NCI-H146 treated with DMSO at 0.1 percent for 48 hours (cell line): Measurements from ENCODE around the gene ASGR2.
A peak's percentile ranks its signal among the peaks of the same experiment; 100 is the strongest.
"Not testable (repeated sequence)": the region's sequence is repeated elsewhere in the genome, so short reads cannot be mapped to it uniquely, and the experiment has no call there.

Experiments
- DNase-seq: peaks from one replicate; lab custom pipeline; 2025; ENCODE audit not compliant: unreplicated experiment; lab: John Stamatoyannopoulos, UW

The ASGR2 gene

GRCh38 chr17:7126386-7126785 lies 11.8 kb upstream of the ASGR2 start:
- DNase-seq = not testable (repeated sequence)

- DNase-seq = no peak
Measured at GRCh38 chr17:7124923-7125322, 10.3 kb upstream of the ASGR2 start.

DNA sequence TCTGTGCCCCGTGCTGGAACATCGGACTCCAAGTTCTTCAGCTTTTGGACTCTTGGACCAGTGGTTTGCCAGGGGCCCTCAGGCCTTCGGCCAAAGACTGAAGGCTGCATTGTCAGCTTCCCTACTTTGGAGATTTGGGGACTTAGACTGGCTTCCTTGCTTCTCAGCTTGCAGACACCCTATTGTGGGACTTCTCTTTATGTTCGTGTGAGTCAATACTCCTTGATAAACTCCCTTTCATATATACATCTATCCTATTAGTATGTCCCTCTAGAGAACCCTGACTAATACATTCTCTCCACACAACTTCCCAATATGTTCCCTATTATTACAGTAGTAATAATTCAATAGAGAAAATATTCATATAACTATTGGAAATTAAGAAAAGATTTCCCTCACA lies 9.2 kb upstream of the ASGR2 start:
- DNase-seq = no peak

DNA sequence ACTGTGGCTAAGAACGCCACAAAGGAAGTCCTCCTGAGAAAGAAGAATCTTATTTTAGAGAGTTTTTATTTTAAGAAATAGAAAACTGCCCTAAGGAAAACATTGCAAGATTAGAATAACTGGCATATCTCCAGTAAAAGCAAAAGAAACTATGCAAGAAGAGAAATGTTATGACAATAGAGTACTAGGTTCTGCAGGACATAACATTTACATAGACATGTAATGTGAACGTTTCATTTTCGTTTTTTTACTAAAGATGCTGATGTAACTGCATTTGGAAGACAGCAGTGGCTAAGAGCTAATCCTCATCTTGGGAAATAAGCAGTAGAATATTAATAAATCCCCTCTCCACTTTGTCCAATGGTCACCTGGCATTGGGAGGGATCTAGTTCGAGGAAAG lies 7.8 kb upstream of the ASGR2 start:
- DNase-seq = no peak

DNA sequence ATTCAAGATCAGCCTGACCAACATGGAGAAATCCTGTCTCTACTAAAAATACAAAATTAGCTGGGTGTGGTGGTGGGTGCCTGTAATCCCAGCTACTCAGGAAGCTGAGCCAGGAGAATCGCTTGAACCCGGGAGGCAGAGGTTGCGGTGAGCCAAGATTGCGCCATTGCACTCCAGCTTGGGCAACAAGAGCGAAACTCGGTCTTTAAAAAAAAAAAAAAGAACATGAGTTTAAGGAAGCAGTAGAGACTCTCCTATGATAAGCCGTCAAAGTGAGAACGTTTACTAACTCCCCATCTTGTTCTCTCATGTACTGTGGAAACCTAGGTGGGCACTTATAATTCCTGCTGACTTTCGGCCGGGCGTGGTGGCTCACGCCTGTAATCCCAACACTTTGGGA lies 6.0 kb upstream of the ASGR2 start:
- DNase-seq = not testable (repeated sequence)

GRCh38 chr17:7120123-7120522 lies 5.5 kb upstream of the ASGR2 start:
- no peak for DNase-seq

- no peak for DNase-seq
Measured at GRCh38 chr17:7119314-7119713, 4.7 kb upstream of the ASGR2 start.

GRCh38 chr17:7114875-7115614 lies 423 bp upstream of the ASGR2 start:
- no peak for DNase-seq

GRCh38 chr17:7113273-7114071 lies 1.1 kb downstream of the ASGR2 start:
- no peak for DNase-seq

- DNase-seq = no peak
Measured at GRCh38 chr17:7112510-7113108, 2.0 kb downstream of the ASGR2 start.

DNA sequence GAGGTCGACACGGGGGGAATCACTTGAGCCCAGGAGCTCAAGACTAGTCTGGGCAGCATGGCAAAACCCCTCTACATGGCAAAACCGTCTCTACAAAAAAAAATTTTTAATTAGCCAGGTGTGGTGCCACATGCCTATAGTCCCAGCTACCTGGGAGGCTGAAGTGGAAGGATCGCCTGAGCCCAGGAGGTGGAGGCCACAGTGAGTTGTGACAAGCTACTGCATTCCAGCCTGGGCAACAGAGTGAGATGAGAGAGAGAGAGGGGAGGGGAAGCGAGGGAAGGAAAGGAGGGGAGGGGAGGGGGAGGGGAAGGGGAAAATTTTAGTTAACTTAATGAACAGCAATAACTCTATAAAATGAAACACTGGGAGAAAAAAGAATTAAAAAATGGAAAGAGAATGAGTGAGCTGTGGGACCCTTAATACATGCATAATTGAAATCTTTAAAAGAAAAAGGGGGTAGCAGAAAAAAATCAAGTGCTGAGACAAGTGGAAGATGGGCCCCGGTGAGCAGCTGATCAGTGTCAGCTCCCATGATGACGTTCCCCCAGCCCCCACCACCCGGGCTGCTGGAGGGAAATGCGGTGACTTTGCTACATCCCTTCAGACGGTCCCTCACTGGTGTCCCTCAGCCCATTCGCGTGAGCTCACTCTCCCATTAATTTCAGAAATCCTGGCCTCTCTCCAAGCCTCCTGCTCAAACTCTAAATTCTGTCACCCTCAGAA lies 2.7 kb downstream of the ASGR2 start:
- DNase-seq = no peak

GRCh38 chr17:7110617-7111306 lies 3.9 kb downstream of the ASGR2 start:
- DNase-seq = no peak

GRCh38 chr17:7109461-7110322 lies 4.9 kb downstream of the ASGR2 start:
- DNase-seq = no peak

DNA sequence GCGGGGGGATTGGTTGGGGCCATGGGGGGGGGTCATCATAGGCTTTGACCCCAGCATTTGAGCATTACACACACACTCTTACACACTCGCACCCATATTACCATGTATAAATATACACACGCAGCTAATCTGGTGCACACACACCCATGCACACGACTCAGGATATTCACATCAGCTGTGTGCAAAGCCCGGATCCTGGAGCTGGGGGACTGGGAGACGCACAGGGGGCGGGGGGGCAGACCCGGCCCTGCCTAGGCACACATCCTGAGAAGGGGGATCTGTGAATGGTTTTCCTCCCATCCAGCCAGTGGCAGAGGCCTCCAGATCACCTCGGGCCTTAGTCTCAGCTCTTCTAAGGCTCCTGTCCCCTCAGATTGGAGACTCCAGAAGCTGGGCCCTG lies 5.6 kb downstream of the ASGR2 start:
- DNase-seq = no peak

DNA sequence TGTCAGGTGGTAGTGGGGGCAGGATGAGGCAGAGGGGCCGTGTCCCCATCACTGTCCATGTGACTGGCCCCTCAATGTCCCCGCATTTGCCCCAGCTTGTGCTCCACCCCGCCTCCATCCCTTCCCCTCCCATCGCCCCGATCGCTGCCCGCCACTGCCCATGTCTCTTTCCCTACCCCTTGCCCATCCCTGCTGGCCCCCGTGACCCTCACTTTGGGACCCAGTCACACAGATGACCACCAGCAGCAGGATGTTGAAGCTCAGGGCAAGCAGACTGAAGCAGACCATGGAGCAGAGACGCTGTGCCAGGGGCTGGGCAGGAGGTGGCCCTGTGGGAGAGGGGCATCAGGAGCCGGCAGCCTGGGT lies 6.1 kb downstream of the ASGR2 start:
- no peak for DNase-seq

DNA sequence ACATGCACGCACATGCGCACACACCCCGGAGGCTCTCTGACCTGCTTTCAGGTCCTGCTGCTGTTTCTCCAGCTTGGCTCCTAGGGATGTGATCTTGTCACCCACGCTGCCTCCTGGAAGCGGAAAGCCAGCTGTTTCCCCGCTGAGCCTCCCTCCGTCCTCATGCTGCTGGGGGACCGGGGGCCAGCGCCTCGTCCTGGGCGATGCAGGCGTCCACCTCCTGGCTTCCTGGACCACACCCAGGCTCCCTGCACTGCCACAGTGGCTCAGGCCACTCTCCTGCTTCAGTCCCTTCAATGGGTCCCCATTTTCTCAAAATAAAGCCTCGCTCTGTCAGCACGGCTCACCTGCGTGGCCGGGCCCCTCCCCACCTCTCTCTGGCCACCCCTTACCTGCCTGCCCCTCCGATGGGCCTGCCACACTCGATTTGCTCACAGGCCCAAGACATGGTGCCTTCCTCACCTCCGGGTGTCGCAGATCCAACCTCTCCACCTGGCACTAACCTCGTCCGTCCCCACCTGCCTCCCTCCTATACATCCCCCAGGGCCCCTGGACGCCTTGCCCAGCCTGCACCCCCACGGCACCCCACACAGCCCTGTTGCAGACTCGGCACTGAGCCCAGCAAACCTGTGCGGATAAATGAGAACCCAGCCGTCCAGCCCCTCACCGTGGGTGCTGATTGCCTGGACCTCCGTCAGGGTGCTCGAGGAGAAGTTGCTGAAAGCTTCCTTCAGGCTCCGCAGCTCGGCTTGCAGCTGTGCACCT lies 6.6 kb downstream of the ASGR2 start:
- no peak for DNase-seq

DNA sequence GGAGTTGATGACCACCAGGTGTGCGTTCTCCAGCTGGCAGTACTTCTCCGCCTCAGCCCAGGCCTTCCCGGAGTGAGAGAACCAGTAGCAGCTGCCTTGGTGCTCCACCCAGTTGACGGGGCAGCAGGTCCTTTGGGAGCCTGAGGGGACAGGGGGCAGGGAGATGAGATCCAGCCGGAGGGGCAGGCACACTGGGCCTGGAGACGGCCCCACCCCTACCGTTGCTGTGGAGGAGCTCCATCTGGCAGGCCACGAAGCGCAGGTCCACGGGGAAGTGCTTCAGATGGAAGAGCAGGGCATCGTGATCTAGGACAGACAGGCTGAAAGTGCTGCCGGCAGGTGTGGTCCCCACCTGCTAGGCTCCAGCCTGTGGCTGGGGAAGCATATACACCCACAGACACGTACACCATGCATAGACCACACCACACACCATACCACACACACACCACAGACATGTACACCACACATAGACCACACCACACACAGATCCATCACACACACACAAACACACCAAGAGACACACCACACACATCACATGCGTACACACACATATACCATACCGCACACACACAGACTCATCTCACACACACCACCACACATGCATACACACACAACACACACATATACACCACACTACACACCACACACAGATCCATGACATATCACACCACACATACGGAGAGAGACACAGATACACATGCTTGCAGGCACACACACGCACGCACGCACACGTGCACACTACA lies 7.4 kb downstream of the ASGR2 start:
- peak; percentile 52 for DNase-seq

GRCh38 chr17:7102421-7102820 lies 12.2 kb downstream of the ASGR2 start:
- DNase-seq = no peak

DNA sequence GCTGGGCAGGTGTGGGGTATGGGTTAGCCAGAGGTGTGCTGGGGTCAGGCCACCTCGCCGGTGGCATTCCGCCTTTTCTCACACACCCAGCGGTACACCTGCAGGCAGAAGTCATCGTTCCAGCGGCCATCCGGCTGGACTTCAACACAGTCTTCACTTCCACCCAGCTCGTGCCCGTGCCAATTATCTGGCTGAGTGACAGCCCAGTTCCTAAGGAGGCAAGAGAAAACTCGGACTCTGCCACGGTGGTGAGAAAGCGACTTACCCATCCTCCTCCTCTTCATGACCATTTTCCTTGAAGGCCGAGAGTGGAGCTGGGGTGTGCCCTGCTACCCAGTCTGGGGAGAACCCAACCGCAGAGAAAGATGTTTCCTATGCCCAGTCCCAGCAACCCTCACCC lies 13.1 kb downstream of the ASGR2 start:
- DNase-seq = no peak
